NCI-H2196 (cell line): Measurements from ENCODE around the gene ATG4D.
"Not testable (repeated sequence)": the region's sequence is repeated elsewhere in the genome, so short reads cannot be mapped to it uniquely, and the experiment has no call there.

Source experiments
- DNase-seq: peaks from one replicate; lab custom pipeline; 2025; ENCODE audit not compliant: unreplicated experiment; lab: John Stamatoyannopoulos, UW

The ATG4D gene

GRCh38 chr19:10518444-10519361 lies 25.0 kb upstream of the ATG4D start:
- DNase-seq: no peak

GRCh38 chr19:10519421-10519820 lies 24.3 kb upstream of the ATG4D start:
- DNase-seq: no peak

GRCh38 chr19:10520652-10521318 lies 22.9 kb upstream of the ATG4D start:
- DNase-seq: no peak

- no peak for DNase-seq
Measured at GRCh38 chr19:10521461-10522171, 22.1 kb upstream of the ATG4D start.

- DNase-seq: no peak
Measured at GRCh38 chr19:10523135-10523636, 20.5 kb upstream of the ATG4D start.

GRCh38 chr19:10525636-10526035 lies 18.1 kb upstream of the ATG4D start:
- no peak for DNase-seq

GRCh38 chr19:10526887-10527286 lies 16.8 kb upstream of the ATG4D start:
- DNase-seq: not testable (repeated sequence)

GRCh38 chr19:10532457-10532856 lies 11.2 kb upstream of the ATG4D start:
- no peak for DNase-seq

GRCh38 chr19:10533646-10534386 lies 9.9 kb upstream of the ATG4D start:
- DNase-seq: no peak

GRCh38 chr19:10535613-10536012 lies 8.1 kb upstream of the ATG4D start:
- no peak for DNase-seq

- no peak for DNase-seq
Measured at GRCh38 chr19:10537668-10538067, 6.0 kb upstream of the ATG4D start.

- no peak for DNase-seq
Measured at GRCh38 chr19:10538204-10538983, 5.3 kb upstream of the ATG4D start.

GRCh38 chr19:10539016-10539415 lies 4.7 kb upstream of the ATG4D start:
- not testable (repeated sequence) for DNase-seq

GRCh38 chr19:10543059-10543419 lies 665 bp upstream of the ATG4D start:
- peak; percentile 66 for DNase-seq

- DNase-seq: no peak
Measured at GRCh38 chr19:10544242-10544752, 593 bp downstream of the ATG4D start.

GRCh38 chr19:10544753-10545251 lies 1.1 kb downstream of the ATG4D start:
- no peak for DNase-seq

GRCh38 chr19:10546817-10547216 lies 3.1 kb downstream of the ATG4D start:
- DNase-seq: no peak

- no peak for DNase-seq
Measured at GRCh38 chr19:10548746-10549276, 5.1 kb downstream of the ATG4D start.

GRCh38 chr19:10549733-10550132 lies 6.0 kb downstream of the ATG4D start:
- DNase-seq: no peak
